HEK293T (cell line): ENCODE measurements around the gene YAF2.
"Not testable (repeated sequence)": the region's sequence is repeated elsewhere in the genome, so short reads cannot be mapped to it uniquely, and the experiment has no call there.

Experiments
- CTCF ChIA-PET: fragments of 350-600 bp; formaldehyde crosslinking; extraction: SDS; loops from one replicate; lab custom pipeline; 2021; ENCODE audit warnings: antibody characterized with exemption, inconsistent platforms; lab: Yijun Ruan, JAX
- POLR2A ChIA-PET: fragments of 350-600 bp; formaldehyde crosslinking; extraction: SDS; loops from one replicate; lab custom pipeline; 2020; ENCODE audit warnings: antibody characterized with exemption, inconsistent platforms; lab: Yijun Ruan, JAX
- DNase-seq: peaks from one replicate; pipeline ENCODE4 v3.0.0; 2012; ENCODE audit warnings: mixed read lengths; ENCODE audit errors: extremely low spot score
- ARNT ChIP-seq: fragments of 450-650 bp; IDR thresholded peaks from 2 replicates; pipeline ENCODE4 v1.6.1; 2017; ENCODE audit warnings: mild to moderate bottlenecking
- BHLHE40 ChIP-seq: fragments of 450-650 bp; IDR thresholded peaks from 2 replicates; pipeline ENCODE4 v1.6.1; 2016; ENCODE audit warnings: mild to moderate bottlenecking, moderate library complexity, borderline replicate concordance
- CTBP1 ChIP-seq: fragments of 450-650 bp; IDR thresholded peaks from 2 replicates; pipeline ENCODE4 v1.6.1; 2016; ENCODE audit warnings: borderline replicate concordance
- ELF4 ChIP-seq: fragments of 450-650 bp; IDR thresholded peaks from 2 replicates; pipeline ENCODE4 v1.6.1; 2017; ENCODE audit warnings: antibody characterized with exemption
- FOXA1 ChIP-seq: fragments of 450-650 bp; IDR thresholded peaks from 2 replicates; pipeline ENCODE4 v1.6.1; 2016; ENCODE audit warnings: mild to moderate bottlenecking
- FOXK2 ChIP-seq: fragments of 450-650 bp; IDR thresholded peaks from 2 replicates; pipeline ENCODE4 v1.6.1; 2016; ENCODE audit warnings: mild to moderate bottlenecking
- FOXM1 ChIP-seq: fragments of 450-650 bp; IDR thresholded peaks from 2 replicates; pipeline ENCODE4 v1.6.1; 2017; ENCODE audit warnings: mild to moderate bottlenecking, borderline replicate concordance
- HDGF ChIP-seq: fragments of 450-650 bp; IDR thresholded peaks from 2 replicates; pipeline ENCODE4 v1.6.1; 2017; ENCODE audit warnings: antibody characterized with exemption, borderline replicate concordance
- L3MBTL2 ChIP-seq: fragments of 450-650 bp; conservative IDR thresholded peaks from 2 replicates; pipeline ENCODE4 v1.6.1; 2016; ENCODE audit warnings: mild to moderate bottlenecking
- LEF1 ChIP-seq: fragments of 450-650 bp; IDR thresholded peaks from 2 replicates; pipeline ENCODE4 v1.6.1; 2017; ENCODE audit warnings: mild to moderate bottlenecking, borderline replicate concordance
- NFRKB ChIP-seq: fragments of 450-650 bp; IDR thresholded peaks from 2 replicates; pipeline ENCODE4 v1.6.1; 2016; ENCODE audit warnings: mild to moderate bottlenecking, moderate library complexity
- SP1 ChIP-seq: fragments of 450-650 bp; IDR thresholded peaks from 2 replicates; pipeline ENCODE4 v1.6.1; 2017
- SUZ12 ChIP-seq: fragments of 450-650 bp; IDR thresholded peaks from 2 replicates; pipeline ENCODE4 v1.6.1; 2016; ENCODE audit warnings: mild to moderate bottlenecking
- TARDBP ChIP-seq: fragments of 450-650 bp; IDR thresholded peaks from 2 replicates; pipeline ENCODE4 v1.6.1; 2016
- ZNF384 ChIP-seq: fragments of 450-650 bp; IDR thresholded peaks from 2 replicates; pipeline ENCODE4 v1.6.1; 2016
- TF ChIP-seq, protein P1 (sequence below): fragments of 450-650 bp; IDR thresholded peaks from 2 replicates; pipeline ENCODE4 v1.6.1; 2016

YAF2 gene

DNA sequence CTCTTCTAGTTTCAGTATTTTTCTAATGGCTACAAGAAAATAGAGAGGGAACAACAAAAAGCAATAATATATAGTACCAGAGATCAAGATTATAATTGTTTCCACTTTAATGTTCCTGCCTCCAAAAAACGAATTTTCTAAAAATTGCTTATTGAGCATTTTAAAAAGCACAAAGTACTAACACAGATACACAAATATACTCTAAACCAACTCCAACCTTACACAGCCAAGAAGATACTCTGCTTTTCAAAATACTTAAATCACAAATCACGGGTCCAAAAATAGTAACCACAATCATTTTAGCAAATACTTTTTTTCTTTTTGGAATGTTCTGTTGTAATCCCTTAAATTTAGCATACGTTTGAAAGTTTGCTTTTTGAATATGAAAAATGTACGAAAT lies 2.0 kb downstream of the YAF2 start:
- DNase-seq, result no peak
- CTCF ChIA-PET, result interaction anchor here (0.5 kb wide), 1 partner anchor 1392 kb away, joined by 3 read pairs; no protein-coding TSS in a partner anchor
- TF ChIP-seq FOXA1, result no peak
- TF ChIP-seq ZNF384, result no peak
- TF ChIP-seq L3MBTL2, result no peak
- TF ChIP-seq TARDBP, result no peak
- no peak for TF ChIP-seq SUZ12
- no peak for TF ChIP-seq LEF1
- TF ChIP-seq SP1, result no peak
- no peak for TF ChIP-seq BHLHE40
- no peak for TF ChIP-seq ELF4
- TF ChIP-seq HDGF, result no peak
- TF ChIP-seq, protein P1, sequence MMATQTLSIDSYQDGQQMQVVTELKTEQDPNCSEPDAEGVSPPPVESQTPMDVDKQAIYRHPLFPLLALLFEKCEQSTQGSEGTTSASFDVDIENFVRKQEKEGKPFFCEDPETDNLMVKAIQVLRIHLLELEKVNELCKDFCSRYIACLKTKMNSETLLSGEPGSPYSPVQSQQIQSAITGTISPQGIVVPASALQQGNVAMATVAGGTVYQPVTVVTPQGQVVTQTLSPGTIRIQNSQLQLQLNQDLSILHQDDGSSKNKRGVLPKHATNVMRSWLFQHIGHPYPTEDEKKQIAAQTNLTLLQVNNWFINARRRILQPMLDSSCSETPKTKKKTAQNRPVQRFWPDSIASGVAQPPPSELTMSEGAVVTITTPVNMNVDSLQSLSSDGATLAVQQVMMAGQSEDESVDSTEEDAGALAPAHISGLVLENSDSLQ, result no peak
- no peak for TF ChIP-seq FOXK2
- no peak for TF ChIP-seq NFRKB
- TF ChIP-seq ARNT, result no peak
- no peak for TF ChIP-seq FOXM1
- no peak for TF ChIP-seq CTBP1
- POLR2A ChIA-PET, result no interaction called here

DNA sequence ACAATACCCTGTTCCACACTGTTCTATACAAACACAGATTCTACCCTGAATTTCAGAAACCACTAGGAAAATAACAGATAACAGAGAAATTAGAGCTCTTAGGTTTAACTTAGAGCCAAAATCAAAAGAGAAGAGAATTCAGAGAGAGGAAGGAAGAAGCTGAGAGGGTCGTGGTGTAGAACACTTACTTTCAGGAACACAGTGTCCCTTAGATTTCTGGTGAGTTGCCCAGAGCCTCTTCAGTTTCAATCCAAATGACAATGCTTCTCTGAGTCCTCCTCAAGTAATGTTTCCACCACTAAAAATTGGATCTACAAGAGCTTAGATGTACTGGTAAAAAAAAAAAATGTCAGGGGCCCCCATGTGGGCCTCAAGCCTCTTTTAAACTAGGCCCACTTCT lies 2.6 kb downstream of the YAF2 start:
- CTCF ChIA-PET, result no interaction called here
- no peak for DNase-seq
- POLR2A ChIA-PET, result no interaction called here
- no peak for TF ChIP-seq CTBP1
- no peak for TF ChIP-seq FOXM1
- TF ChIP-seq SP1, result no peak
- TF ChIP-seq, protein P1, result no peak
- TF ChIP-seq BHLHE40, result no peak
- no peak for TF ChIP-seq ELF4
- no peak for TF ChIP-seq L3MBTL2
- no peak for TF ChIP-seq NFRKB
- no peak for TF ChIP-seq FOXA1
- TF ChIP-seq FOXK2, result no peak
- TF ChIP-seq ARNT, result no peak

DNA sequence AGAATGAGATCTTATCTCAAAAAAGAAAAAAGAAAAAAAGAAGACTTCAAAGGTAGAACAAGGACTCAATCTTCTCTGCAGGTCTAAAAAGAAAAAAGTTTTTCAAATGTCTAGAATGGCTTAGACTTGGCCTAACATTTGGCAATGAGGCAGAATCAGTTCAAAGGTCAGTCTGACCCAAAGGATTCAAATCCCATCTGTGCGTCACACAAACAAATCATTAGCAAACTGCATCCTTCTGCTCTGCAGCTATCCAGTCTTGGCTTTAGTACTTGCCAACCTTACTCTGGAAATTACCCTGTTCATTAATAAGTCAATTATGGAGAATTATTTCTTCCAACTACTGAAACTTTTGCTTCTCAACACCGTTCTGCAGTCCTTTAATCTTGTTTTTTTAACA lies 3.1 kb downstream of the YAF2 start:
- no peak for DNase-seq
- ChIA-PET CTCF (no interaction called here), POLR2A (no interaction called here)
- TF ChIP-seq CTBP1 (no peak), ARNT (no peak), ZNF384 (no peak)

DNA sequence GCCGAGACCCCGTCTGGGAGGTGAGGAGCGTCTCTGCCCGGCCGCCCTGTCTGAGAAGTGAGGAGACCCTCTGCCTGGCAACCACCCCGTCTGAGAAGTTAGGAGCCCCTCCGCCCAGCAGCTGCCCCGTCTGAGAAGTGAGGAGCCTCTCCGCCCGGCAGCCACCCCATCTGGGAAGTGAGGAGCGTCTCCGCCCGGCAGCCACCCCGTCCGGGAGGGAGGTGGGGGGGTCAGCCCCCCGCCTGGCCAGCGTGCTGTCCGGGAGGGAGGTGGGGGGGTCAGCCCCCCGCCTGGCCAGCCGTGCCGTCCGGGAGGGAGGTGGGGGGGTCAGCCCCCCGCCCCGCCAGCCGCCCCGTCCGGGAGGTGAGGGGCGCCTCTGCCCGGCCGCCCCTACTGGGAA lies 10.5 kb downstream of the YAF2 start:
- POLR2A ChIA-PET, DNase-seq, CTCF ChIA-PET: not testable (repeated sequence)

DNA sequence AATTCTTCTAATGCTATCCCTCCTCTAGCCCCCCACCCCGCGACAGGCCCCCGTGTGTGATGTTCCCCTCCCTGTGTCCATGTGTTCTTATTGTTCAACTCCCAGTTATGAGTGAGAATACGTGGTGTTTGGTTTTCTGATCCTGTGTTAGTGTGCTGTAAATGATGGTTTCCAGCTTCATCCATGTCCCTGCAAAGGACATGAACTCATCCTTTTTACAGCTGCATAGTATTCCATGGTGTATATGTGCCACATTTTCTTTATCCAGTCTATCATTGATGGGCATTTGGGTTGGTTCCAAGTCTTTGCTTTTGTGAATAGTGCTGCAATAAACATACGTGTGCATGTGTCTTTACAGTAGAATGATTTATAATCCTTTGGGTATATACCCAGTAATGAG lies 13.5 kb downstream of the YAF2 start:
- DNase-seq, POLR2A ChIA-PET, CTCF ChIA-PET: not testable (repeated sequence)

DNA sequence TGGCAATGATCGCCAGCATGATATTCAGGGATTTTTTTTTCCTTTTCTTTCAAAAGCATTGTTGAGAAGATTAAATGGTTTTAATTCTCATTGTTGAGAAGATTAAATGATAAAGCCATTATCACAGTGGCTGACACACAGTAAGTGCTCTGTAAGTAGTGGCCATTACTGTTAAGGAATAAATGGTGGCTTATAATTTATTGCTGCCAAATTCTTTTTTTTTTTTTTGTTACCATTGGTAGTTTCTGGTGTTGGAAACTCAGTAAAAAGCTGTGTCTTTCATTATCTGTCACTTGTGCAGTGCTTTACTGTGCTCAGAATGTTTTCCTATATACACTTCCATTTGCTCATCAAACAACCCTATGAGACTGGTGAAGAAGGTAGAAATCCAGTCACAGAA lies 15.3 kb downstream of the YAF2 start:
- ChIA-PET CTCF (no interaction called here), POLR2A (no interaction called here)
- DNase-seq, result no peak
- no peak for TF ChIP-seq L3MBTL2
- TF ChIP-seq, protein P1, result peak; percentile 70
- peak; percentile 32; the same call in 1 of the 2 replicates for TF ChIP-seq ZNF384

DNA sequence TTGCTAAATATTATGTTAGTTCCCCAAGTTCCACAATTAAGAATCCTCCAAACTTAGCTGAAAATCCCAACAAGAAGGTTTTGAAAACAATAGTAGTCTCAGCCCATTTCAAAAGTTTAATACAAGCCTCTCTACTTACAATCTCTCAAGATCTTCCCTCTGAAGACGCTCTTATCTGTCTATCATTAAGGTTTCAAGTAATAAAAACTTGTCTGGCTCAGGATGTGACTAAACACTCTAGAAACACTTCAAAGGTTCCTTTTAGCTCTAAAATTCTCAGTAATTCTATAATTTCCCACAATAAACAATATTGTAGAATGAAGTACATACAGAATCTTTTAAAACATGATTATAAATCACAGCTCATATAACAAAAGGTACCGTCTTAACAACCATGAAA lies 16.3 kb downstream of the YAF2 start:
- TF ChIP-seq BHLHE40 (no peak), HDGF (no peak), FOXM1 (no peak), SUZ12 (no peak), L3MBTL2 (no peak)
- TF ChIP-seq, protein P1, result no peak
- POLR2A ChIA-PET, result no interaction called here
- CTCF ChIA-PET, result interaction anchor here (0.5 kb wide), 1 partner anchor 288 kb away, joined by 3 read pairs; no protein-coding TSS in a partner anchor
- no peak for DNase-seq

DNA sequence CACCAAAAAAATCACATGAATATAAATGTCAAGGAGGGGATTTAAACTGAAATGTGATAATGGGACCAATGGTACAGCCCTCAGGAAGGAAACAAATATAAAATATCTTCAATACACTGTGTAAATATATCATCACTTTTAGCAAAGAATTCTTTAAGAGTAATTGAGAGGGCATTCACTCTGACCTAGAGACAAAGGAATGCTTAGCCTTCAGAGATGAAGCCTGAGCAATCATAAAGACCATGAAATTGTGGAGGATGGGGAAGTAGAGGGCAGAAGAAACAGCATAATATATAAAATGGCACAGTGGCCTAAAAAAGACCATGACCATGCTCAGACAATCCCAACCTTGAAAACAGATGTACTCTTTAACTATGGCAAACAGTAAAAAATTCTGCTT lies 20.4 kb downstream of the YAF2 start:
- DNase-seq, result no peak
- POLR2A ChIA-PET, result no interaction called here
- TF ChIP-seq LEF1 (no peak), SP1 (no peak), CTBP1 (no peak), SUZ12 (no peak), ELF4 (no peak), TARDBP (no peak), BHLHE40 (no peak), FOXK2 (no peak), HDGF (no peak), ZNF384 (no peak), NFRKB (no peak), L3MBTL2 (no peak), ARNT (no peak), FOXM1 (no peak), FOXA1 (no peak)
- TF ChIP-seq, protein P1, result no peak
- CTCF ChIA-PET, result no interaction called here
